ENCODE data around the gene NR1D1. TPM values are rescaled to one million over a fixed set of nuclear protein-coding genes. Genes with fewer than 3 reads are reported as not detected.

NR1D1 gene
- total RNA-seq, 1 donor from 2014 or later: 5.5 TPM

DNA sequence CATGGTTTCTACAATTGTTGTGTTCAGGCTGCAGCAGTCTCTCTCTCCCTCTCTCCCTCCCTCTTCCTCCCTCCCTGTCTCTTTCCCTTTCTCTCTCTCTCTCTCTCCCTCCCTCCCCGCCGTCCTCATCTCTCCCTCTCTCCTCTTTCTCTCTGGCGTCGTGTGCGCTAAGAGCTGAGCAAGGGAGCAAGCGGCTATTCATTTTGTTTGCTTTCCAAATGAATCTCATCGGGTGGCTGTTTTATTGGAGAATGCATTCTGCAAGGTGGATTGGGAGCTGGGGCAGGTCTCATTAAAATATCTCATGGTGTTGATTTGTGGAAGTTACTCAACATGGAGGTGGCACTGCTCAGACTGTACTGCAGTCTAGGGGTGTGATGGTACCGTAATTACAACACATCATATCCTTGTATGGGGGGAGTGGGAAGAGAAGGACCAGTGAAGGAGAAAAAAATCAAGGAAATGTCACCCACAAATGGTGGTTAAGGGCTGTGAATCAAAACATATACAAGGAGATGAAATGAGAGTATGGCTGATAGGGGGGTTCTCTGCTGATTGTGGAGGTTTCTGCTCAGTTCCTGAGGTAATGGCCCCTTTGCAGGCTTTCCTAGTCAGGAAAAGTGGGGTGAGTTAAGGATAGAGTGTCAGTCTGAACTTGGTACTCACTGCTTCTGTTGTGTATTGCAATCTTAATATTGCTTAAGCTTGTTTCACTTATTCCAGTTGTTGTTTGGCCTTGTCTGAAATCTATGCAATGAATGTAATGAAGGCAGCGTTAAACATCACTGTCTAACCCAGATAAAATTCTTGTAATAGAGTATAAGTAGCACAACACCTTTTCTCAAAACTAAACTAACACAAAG lies 24.1 kb upstream of the NR1D1 start:
- CTCF ChIA-PET: interaction anchor here (1.0 to 3.5 kb wide), 5 partner anchors 8 to 49 kb away, joined by 3 to 48 read pairs (median 6); no protein-coding TSS in a partner anchor
- H3K4me1 Mint-ChIP-seq: peaks cover 34% of the 10 kb centered on the region
- no peak for ATAC-seq (ENCODE audit: low read depth)
- POLR2A ChIA-PET: interaction anchor here (0.7 to 5.6 kb wide), 11 partner anchors 10 to 159 kb away, joined by 3 to 87 read pairs (median 7); partner anchors contain the start of genes CASC3, PSMD3 and THRA
- no peaks in the 10 kb centered on the region for H3K9me3 Mint-ChIP-seq
- TF ChIP-seq, protein P1, sequence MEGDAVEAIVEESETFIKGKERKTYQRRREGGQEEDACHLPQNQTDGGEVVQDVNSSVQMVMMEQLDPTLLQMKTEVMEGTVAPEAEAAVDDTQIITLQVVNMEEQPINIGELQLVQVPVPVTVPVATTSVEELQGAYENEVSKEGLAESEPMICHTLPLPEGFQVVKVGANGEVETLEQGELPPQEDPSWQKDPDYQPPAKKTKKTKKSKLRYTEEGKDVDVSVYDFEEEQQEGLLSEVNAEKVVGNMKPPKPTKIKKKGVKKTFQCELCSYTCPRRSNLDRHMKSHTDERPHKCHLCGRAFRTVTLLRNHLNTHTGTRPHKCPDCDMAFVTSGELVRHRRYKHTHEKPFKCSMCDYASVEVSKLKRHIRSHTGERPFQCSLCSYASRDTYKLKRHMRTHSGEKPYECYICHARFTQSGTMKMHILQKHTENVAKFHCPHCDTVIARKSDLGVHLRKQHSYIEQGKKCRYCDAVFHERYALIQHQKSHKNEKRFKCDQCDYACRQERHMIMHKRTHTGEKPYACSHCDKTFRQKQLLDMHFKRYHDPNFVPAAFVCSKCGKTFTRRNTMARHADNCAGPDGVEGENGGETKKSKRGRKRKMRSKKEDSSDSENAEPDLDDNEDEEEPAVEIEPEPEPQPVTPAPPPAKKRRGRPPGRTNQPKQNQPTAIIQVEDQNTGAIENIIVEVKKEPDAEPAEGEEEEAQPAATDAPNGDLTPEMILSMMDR (IDR thresholded peaks at IDR 0.05): no peak
- H3K27me3 Mint-ChIP-seq: no peaks in the 10 kb centered on the region
- DNase-seq: no peak
- peak overlapping the region; percentile 60 for H3K27ac Mint-ChIP-seq
- peak overlapping the region; percentile 92 for H3K4me3 Mint-ChIP-seq
- peaks cover 40% of the 10 kb centered on the region for H3K36me3 Mint-ChIP-seq (ENCODE audit: low read depth)
- intact Hi-C loops (cut with micrococcal nuclease): loop anchor here (5.0 kb wide), 1 partner anchor 457 kb away; the partner anchor contains the start of genes PNMT and TCAP

- ChIA-PET CTCF (interaction anchor here (1.4 to 3.5 kb wide), 5 partner anchors 8 to 70 kb away, joined by 4 to 48 read pairs (median 6); partner anchors contain the start of gene MED24), POLR2A (interaction anchor here (0.7 to 5.6 kb wide), 13 partner anchors 10 to 143 kb away, joined by 3 to 87 read pairs (median 7); partner anchors contain the start of genes CASC3, NR1D1, PSMD3 and THRA)
- peak overlapping the region; percentile 86 for H3K27ac Mint-ChIP-seq
- TF ChIP-seq, protein P1 (IDR thresholded peaks at IDR 0.05): no peak
- no peaks in the 10 kb centered on the region for H3K9me3 Mint-ChIP-seq
- no peaks in the 10 kb centered on the region for H3K27me3 Mint-ChIP-seq
- DNase-seq: no peak
- peaks cover 34% of the 10 kb centered on the region for H3K4me1 Mint-ChIP-seq
- intact Hi-C loops (cut with micrococcal nuclease): loop anchor here (1.0 to 5.0 kb wide), 2 partner anchors 17 to 456 kb away; partner anchors contain the start of genes CASC3, PNMT and TCAP
- ATAC-seq (ENCODE audit: low read depth): no peak
- H3K36me3 Mint-ChIP-seq (ENCODE audit: low read depth): peaks cover 32% of the 10 kb centered on the region
- peak overlapping the region; percentile 92 for H3K4me3 Mint-ChIP-seq
Measured at GRCh38 chr17:40123811-40124114, 23.4 kb upstream of the NR1D1 start.

GRCh38 chr17:40122999-40123810 lies 22.8 kb upstream of the NR1D1 start:
- Mint-ChIP-seq H3K4me3 (peak overlapping the region; percentile 92), H3K27me3 (no peaks in the 10 kb centered on the region), H3K36me3 (ENCODE audit: low read depth) (peaks cover 32% of the 10 kb centered on the region), H3K4me1 (peaks cover 36% of the 10 kb centered on the region), H3K9me3 (no peaks in the 10 kb centered on the region), H3K27ac (peak overlapping the region; percentile 86)
- TF ChIP-seq, protein P1 (IDR thresholded peaks at IDR 0.05): no peak
- intact Hi-C loops (cut with micrococcal nuclease): loop anchor here (1.0 to 5.0 kb wide), 4 partner anchors 10 to 456 kb away; partner anchors contain the start of genes CASC3, PNMT and TCAP
- ChIA-PET POLR2A (interaction anchor here (0.5 to 5.6 kb wide), 17 partner anchors 10 to 143 kb away, joined by 3 to 87 read pairs (median 6); partner anchors contain the start of genes CASC3, MED24, NR1D1 and PSMD3), CTCF (interaction anchor here (0.6 to 3.5 kb wide), 7 partner anchors 9 to 96 kb away, joined by 3 to 48 read pairs (median 5); partner anchors contain the start of gene MED24)
- DNase-seq (peak; percentile 40), ATAC-seq (ENCODE audit: low read depth) (peak; percentile 15)

DNA sequence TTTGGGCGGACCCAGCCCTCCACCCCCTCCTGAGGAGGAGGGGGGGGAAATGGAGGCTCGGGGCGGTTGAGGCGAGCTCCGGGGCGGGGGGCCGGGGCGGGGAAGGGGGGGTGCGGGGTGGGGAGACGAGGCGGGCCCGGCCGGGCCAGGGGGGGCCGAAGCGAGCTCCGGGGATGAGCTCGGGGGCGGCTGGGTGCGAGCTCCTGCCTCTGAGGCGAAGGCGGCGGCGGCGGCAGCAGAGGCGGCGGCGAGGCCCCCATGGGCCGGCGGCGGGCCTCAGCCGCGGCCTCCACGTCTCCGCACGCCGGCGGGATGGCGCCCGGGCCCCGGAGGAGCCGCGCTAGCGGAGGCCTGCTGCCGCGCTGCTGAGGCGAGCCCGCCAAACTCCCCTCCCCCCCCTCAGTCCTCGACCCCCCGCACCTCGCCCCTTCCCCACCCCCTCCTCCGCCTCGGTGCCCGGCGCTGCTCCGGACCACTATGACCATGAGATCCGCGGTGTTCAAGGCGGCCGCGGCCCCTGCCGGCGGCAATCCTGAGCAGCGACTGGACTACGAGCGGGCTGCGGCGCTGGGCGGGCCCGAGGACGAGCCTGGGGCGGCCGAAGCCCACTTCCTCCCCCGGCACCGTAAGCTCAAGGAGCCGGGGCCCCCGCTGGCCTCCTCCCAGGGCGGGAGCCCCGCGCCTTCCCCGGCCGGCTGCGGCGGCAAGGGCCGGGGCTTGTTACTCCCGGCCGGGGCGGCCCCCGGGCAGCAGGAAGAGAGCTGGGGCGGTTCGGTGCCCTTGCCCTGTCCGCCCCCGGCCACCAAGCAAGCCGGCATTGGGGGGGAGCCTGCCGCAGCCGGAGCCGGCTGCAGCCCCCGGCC lies 22.0 kb upstream of the NR1D1 start:
- intact Hi-C loops (cut with micrococcal nuclease): loop anchor here (1.0 to 5.0 kb wide), 3 partner anchors 9 to 455 kb away; partner anchors contain the start of genes PNMT and TCAP
- peak overlapping the region; percentile 82 for H3K4me3 Mint-ChIP-seq
- CTCF ChIA-PET: interaction anchor here (0.6 to 3.5 kb wide), 6 partner anchors 10 to 95 kb away, joined by 3 to 48 read pairs (median 4); partner anchors contain the start of genes CASC3 and MED24
- TF ChIP-seq, protein P1 (IDR thresholded peaks at IDR 0.05): no peak
- no peak overlapping the region for H3K27ac Mint-ChIP-seq
- POLR2A ChIA-PET: interaction anchor here (0.6 to 5.6 kb wide), 18 partner anchors 9 to 195 kb away, joined by 3 to 87 read pairs (median 5); partner anchors contain the start of genes CASC3, LRRC3C, MED24 and NR1D1
- DNase-seq (peak; percentile 62), ATAC-seq (ENCODE audit: low read depth) (peak; percentile 47)
- no peaks in the 10 kb centered on the region for H3K27me3 Mint-ChIP-seq
- H3K36me3 Mint-ChIP-seq (ENCODE audit: low read depth): peaks cover 24% of the 10 kb centered on the region
- H3K9me3 Mint-ChIP-seq: no peaks in the 10 kb centered on the region
- peaks cover 39% of the 10 kb centered on the region for H3K4me1 Mint-ChIP-seq

Data from activated B cell treated with CpG ODN at 0.5 μM for 24 hours (primary cell).